ENCODE results near the gene MSX1. TPM values are rescaled to one million over a fixed set of nuclear protein-coding genes. Genes with fewer than 3 reads are reported as not detected.

Gene MSX1
- total and polyA plus RNA-seq, 2 of the 13 experiments (the other 11 are each of a cell fraction or from before 2014, with no cell fraction given) = 12.1 to 14.9 TPM

- Histone ChIP-seq H2AFZ (ENCODE audit: low read length) (no peak overlapping the region), H3K9ac (ENCODE audit: insufficient read depth, low read depth, low read length) (no peak overlapping the region), H3K9me3 (ENCODE audit: low read length) (no peaks in the 10 kb centered on the region), H3K4me2 (ENCODE audit: low read depth, low read length) (no peak overlapping the region), H3K79me2 (ENCODE audit: insufficient read depth, low read length) (peaks cover 2% of the 10 kb centered on the region), H3K36me3 (replicated peaks in 1 of 2; ENCODE audit: control insufficient read depth in 1 of 2, insufficient read depth in 2 of 2, low read length in 2 of 2) (no peaks in the 10 kb centered on the region), H3K27me3 (ENCODE audit: control insufficient read depth in 1 of 2, insufficient read depth in 2 of 2, low read length in 2 of 2) (peaks cover 2 to 5% of the 10 kb centered on the region in 2 experiments; a peak in 2 of 5 replicates), H3K27ac (ENCODE audit: extremely low read length, insufficient read depth, low read length) (no peak overlapping the region), H4K20me1 (ENCODE audit: insufficient read depth, low read length) (0 out of 2 replicates have a peak, but pooled peaks cover 2% of the 10 kb centered on the region), H3K4me1 (ENCODE audit: insufficient read depth, low read length) (peaks cover 4% of the 10 kb centered on the region; the same call in 1 of the 2 replicates), H3K4me3 (replicated peaks in 1 of 3; ENCODE audit: insufficient read depth in 1 of 3, low read depth in 2 of 3, low read length in 3 of 3) (no peak overlapping the region)
- WGBS (ENCODE audit: low lambda C conversion rate) = 76% methylated on average over 27 of the region's 33 CpGs
- FAIRE-seq (no peak), DNase-seq (ENCODE audit: low spot score) (no peak), ATAC-seq (no peak)
- no TSS peak for BruUV-seq (replicated peaks)
- intact Hi-C loops (cut with micrococcal nuclease; ENCODE audit: unreplicated experiment) (no loop called here), in situ Hi-C loops (cut with HindIII; ENCODE audit: extremely low pct_ligation_motif_present, low pct_unique_long_range_greater_than_20kb) (loop anchor here (5.0 kb wide), 1 partner anchor 163 kb away; no protein-coding TSS in a partner anchor)
- ChIA-PET POLR2A (no interaction called here), CTCF (ENCODE audit: low intra/inter-chr PET ratio, low total read pairs) (no interaction called here)
- no peak for TF ChIP-seq ZNF552 (CRISPR knock-in tag; IDR thresholded peaks at IDR 0.05; ENCODE audit: borderline replicate concordance)
- TF ChIP-seq ZXDC (CRISPR knock-in tag; IDR thresholded peaks at IDR 0.05) = no peak
- TF ChIP-seq TFDP2 (CRISPR knock-in tag; IDR thresholded peaks at IDR 0.05) = no peak
- no peak for TF ChIP-seq PRPF4 (IDR thresholded peaks at IDR 0.05; ENCODE audit: low read depth, low read length, poor library complexity, severe bottlenecking)
- TF ChIP-seq ZKSCAN8 (CRISPR knock-in tag; IDR thresholded peaks at IDR 0.05; ENCODE audit: borderline replicate concordance) = no peak
- no peak for TF ChIP-seq ZNF318 (CRISPR knock-in tag; IDR thresholded peaks at IDR 0.05)
- no peak for TF ChIP-seq CAMTA2 (CRISPR knock-in tag; IDR thresholded peaks at IDR 0.05; ENCODE audit: borderline replicate concordance)
Observed at GRCh38 chr4:4855301-4856070, 4.0 kb upstream of the MSX1 start.
